K562 (cell line): ENCODE results near the gene SMC1A. TPM values are rescaled to one million over a fixed set of nuclear protein-coding genes. Genes with fewer than 3 reads are reported as not detected.

Experiments
- CBX2 ChIP-seq: fragments of 200-600 bp; sonication (generic); IDR thresholded peaks from one replicate; pipeline ENCODE4 v1.6.1; 2012; ENCODE audit warnings: mild to moderate bottlenecking, low read length, inconsistent platforms; ENCODE audit not compliant: insufficient read depth, poor library complexity, severe bottlenecking
- CCAR2 ChIP-seq: fragments of 200-400 bp; formaldehyde crosslinking; IDR thresholded peaks from 2 replicates; pipeline ENCODE4 v1.6.1; 2017; ENCODE audit warnings: mild to moderate bottlenecking, low read depth, low read length
- ETV1 ChIP-seq: fragments of 450-650 bp; conservative IDR thresholded peaks from 2 replicates; pipeline ENCODE4 v1.6.1; 2016; ENCODE audit warnings: missing genetic modification characterization, control low read depth, low read depth, missing compliant biosample characterization
- GABPB1 ChIP-seq: sonication (generic); formaldehyde crosslinking; IDR thresholded peaks from 2 replicates; pipeline ENCODE4 v1.8.0; 2022; ENCODE audit warnings: mild to moderate bottlenecking, missing genetic modification reagents
- HOXB6 ChIP-seq: fragments of 250-450 bp; sonication (Bioruptor Pico); IDR thresholded peaks from 2 replicates; pipeline ENCODE4 v1.5.1; 2022; ENCODE audit warnings: mild to moderate bottlenecking, borderline replicate concordance
- ILK ChIP-seq: fragments of 450-650 bp; IDR thresholded peaks from 2 replicates; pipeline ENCODE4 v1.6.1; 2016; ENCODE audit warnings: missing genetic modification characterization, low read depth, mild to moderate bottlenecking, missing compliant biosample characterization, moderate library complexity, borderline replicate concordance
- JUND ChIP-seq, 2 experiments: IDR thresholded peaks; 2 replicates in 1 of 2; 3 replicates in 1 of 2; pipeline ENCODE4 v1.6.1; 2011; ENCODE audit warnings: borderline replicate concordance in 2 of 2, low read depth in 2 of 2, low read length in 2 of 2, improper control_type of control experiment in 1 of 2, missing biosample characterization in 1 of 2, missing genetic modification characterization in 1 of 2, missing genetic modification reagents in 1 of 2
- KDM2B ChIP-seq: fragments of 250-450 bp; sonication (Bioruptor Pico); IDR thresholded peaks from 2 replicates; pipeline ENCODE4 v1.8.0; 2021; ENCODE audit warnings: mild to moderate bottlenecking, moderate library complexity
- NFE2L1 ChIP-seq: fragments of 450-650 bp; IDR thresholded peaks from 2 replicates; pipeline ENCODE4 v1.6.1; 2016; ENCODE audit warnings: missing genetic modification characterization, low read depth, mild to moderate bottlenecking, missing compliant biosample characterization, moderate library complexity, borderline replicate concordance
- PHF8 ChIP-seq: fragments of 200-600 bp; sonication (generic); IDR thresholded peaks from 2 replicates; pipeline ENCODE4 v1.6.1; 2012; ENCODE audit warnings: mixed run types, mild to moderate bottlenecking, inconsistent platforms, low read length, moderate library complexity, borderline replicate concordance
- TARDBP ChIP-seq: fragments of 450-650 bp; IDR thresholded peaks from 2 replicates; pipeline ENCODE4 v1.6.1; 2016
- ZEB2 ChIP-seq: fragments of 450-650 bp; IDR thresholded peaks from 2 replicates; pipeline ENCODE4 v1.6.1; 2016
- ZNF197 ChIP-seq: fragments of 200-800 bp; sonication (Bioruptor generic); IDR thresholded peaks from 2 replicates; pipeline ENCODE4 v1.6.1; 2016; ENCODE audit warnings: low read depth, missing genetic modification characterization, missing compliant biosample characterization
- ZNF280B ChIP-seq: fragments of 250-450 bp; sonication (Bioruptor Pico); IDR thresholded peaks from 2 replicates; pipeline ENCODE4 v1.5.1; 2021; ENCODE audit warnings: mild to moderate bottlenecking
- ZSCAN29 ChIP-seq: fragments of 450-650 bp; IDR thresholded peaks from 2 replicates; pipeline ENCODE4 v1.6.1; 2017
- ZZZ3 ChIP-seq: fragments of 450-650 bp; IDR thresholded peaks from 2 replicates; pipeline ENCODE4 v1.6.1; 2016; ENCODE audit warnings: antibody characterized with exemption, mild to moderate bottlenecking, moderate library complexity
- polyA plus RNA-seq, 8 experiments: library from polyadenylated mRNA; depleted of rRNA in 4 of 8; stranded (reverse) in 5 of 8; unstranded in 3 of 8; fragments of >200 nt; fragmentation: Nextera tagmentation in 2 of 8; fragmentation: Illumina TruSeq in 1 of 8; extraction: Ambion mirVana in 2 of 8; extraction: Trizol in 1 of 8; gene quantifications; 2 replicates each; pipeline versions ENCODE4 v1.2.1 to v1.2.3, GENCODE V29; 2011 to 2014; ENCODE audit warnings: inconsistent platforms in 1 of 8, missing spikeins in 1 of 8
- total RNA-seq, 7 experiments: library from RNA; depleted of rRNA in 6 of 7; stranded (reverse); fragments of >200 nt in 6 of 7; fragmentation: Illumina TruSeq in 2 of 7; extraction: Trizol in 2 of 7; gene quantifications; 2 replicates each; pipeline versions ENCODE4 v1.2.1 to v1.2.3, GENCODE V29; 2011 to 2021; ENCODE audit warnings: low replicate concordance in 1 of 7
- TF ChIP-seq, protein P1 (sequence below): sonication (generic); formaldehyde crosslinking; IDR thresholded peaks from 2 replicates; pipeline ENCODE4 v1.8.0; 2023; ENCODE audit warnings: missing genetic modification reagents, mild to moderate bottlenecking, borderline replicate concordance
- TF ChIP-seq, protein P2 (sequence below), 2 experiments: fragments of 450-650 bp in 1 of 2; sonication (generic) in 1 of 2; formaldehyde crosslinking; conservative IDR thresholded peaks; 2 replicates each; pipeline versions ENCODE4 v1.4.0 to v1.8.1; 2020 to 2022; ENCODE audit warnings: mild to moderate bottlenecking in 1 of 2, missing genetic modification reagents in 1 of 2

Gene SMC1A
- total and polyA plus RNA-seq, 9 of the 15 experiments (the other 6 are each of a cell fraction or from before 2014, with no cell fraction given) = 28.5 to 126 (median 71.2) TPM

DNA sequence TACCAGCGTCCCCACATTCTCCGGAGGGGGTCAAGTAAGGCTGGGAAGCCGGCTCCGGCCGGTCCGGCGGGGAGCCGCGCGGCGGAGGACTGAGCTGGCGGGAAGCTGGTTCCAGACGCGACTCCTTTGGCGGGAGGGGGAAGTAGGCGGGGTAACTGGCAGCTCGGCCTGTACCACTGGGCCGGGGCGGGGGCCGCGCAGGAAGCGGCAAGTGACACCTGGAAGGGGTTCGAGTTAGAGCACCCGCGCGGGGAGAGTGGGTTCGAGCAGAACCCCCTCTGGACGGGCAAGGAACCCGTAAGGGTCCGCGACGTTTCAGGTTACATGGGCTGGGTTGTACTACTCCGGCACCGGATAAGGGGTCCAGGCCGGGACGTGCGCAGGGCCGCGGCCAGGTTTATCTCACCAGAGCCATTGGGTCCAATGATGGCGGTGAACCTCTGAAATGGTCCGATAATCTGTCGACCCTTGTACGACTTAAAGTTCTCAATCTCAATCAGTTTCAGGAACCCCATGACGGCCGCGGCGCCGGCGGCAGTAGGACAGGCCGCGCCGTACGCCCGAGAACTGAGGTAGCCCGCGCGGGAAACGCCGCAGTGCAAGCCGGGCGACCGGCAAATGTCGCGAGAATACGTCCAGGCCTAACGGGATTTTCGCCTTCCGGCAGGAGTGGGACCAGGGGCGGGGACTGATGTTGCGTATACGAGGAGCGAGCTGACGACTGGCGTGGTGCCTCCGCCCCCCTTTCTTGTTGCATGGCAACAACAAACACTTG is at the start of gene SMC1A (continued):
- TF ChIP-seq ZNF280B (CRISPR knock-in tag) (no peak), ILK (tag) (no peak), JUND (IDR thresholded peaks at IDR 0.05; ENCODE audit: borderline replicate concordance, low read depth, low read length) (peak; percentile 74; the same call in 1 of the 2 replicates), JUND (tag; IDR thresholded peaks at IDR 0.05; ENCODE audit: borderline replicate concordance, low read depth, low read length) (no peak), KDM2B (CRISPR knock-in tag) (no peak; the same call in 1 of the 2 replicates), ETV1 (tag) (peak; percentile 83), PHF8 (peak; percentile 93), CBX2 (no peak), ZEB2 (no peak), HOXB6 (CRISPR knock-in tag) (no peak), ZNF197 (CRISPR knock-in tag) (no peak), TARDBP (no peak), NFE2L1 (tag) (no peak), CCAR2 (no peak), ZSCAN29 (no peak), GABPB1 (peak; percentile 55; the same call in 1 of the 2 replicates), ZZZ3 (peak; percentile 94)
- TF ChIP-seq, protein P1, sequence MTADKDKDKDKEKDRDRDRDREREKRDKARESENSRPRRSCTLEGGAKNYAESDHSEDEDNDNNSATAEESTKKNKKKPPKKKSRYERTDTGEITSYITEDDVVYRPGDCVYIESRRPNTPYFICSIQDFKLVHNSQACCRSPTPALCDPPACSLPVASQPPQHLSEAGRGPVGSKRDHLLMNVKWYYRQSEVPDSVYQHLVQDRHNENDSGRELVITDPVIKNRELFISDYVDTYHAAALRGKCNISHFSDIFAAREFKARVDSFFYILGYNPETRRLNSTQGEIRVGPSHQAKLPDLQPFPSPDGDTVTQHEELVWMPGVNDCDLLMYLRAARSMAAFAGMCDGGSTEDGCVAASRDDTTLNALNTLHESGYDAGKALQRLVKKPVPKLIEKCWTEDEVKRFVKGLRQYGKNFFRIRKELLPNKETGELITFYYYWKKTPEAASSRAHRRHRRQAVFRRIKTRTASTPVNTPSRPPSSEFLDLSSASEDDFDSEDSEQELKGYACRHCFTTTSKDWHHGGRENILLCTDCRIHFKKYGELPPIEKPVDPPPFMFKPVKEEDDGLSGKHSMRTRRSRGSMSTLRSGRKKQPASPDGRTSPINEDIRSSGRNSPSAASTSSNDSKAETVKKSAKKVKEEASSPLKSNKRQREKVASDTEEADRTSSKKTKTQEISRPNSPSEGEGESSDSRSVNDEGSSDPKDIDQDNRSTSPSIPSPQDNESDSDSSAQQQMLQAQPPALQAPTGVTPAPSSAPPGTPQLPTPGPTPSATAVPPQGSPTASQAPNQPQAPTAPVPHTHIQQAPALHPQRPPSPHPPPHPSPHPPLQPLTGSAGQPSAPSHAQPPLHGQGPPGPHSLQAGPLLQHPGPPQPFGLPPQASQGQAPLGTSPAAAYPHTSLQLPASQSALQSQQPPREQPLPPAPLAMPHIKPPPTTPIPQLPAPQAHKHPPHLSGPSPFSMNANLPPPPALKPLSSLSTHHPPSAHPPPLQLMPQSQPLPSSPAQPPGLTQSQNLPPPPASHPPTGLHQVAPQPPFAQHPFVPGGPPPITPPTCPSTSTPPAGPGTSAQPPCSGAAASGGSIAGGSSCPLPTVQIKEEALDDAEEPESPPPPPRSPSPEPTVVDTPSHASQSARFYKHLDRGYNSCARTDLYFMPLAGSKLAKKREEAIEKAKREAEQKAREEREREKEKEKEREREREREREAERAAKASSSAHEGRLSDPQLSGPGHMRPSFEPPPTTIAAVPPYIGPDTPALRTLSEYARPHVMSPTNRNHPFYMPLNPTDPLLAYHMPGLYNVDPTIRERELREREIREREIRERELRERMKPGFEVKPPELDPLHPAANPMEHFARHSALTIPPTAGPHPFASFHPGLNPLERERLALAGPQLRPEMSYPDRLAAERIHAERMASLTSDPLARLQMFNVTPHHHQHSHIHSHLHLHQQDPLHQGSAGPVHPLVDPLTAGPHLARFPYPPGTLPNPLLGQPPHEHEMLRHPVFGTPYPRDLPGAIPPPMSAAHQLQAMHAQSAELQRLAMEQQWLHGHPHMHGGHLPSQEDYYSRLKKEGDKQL = no peak
- TF ChIP-seq, protein P2, sequence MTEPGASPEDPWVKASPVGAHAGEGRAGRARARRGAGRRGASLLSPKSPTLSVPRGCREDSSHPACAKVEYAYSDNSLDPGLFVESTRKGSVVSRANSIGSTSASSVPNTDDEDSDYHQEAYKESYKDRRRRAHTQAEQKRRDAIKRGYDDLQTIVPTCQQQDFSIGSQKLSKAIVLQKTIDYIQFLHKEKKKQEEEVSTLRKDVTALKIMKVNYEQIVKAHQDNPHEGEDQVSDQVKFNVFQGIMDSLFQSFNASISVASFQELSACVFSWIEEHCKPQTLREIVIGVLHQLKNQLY (CRISPR knock-in tag; conservative IDR thresholded peaks at IDR 0.05) = no peak
